ENCODE measurements around the gene CCDC91. TPM values are rescaled to one million over a fixed set of nuclear protein-coding genes. Genes with fewer than 3 reads are reported as not detected.
"Not testable (repeated sequence)": the region's sequence is repeated elsewhere in the genome, so short reads cannot be mapped to it uniquely, and the experiment has no call there.

CCDC91 gene
- total RNA-seq, 2 donors from 2014 or later: 21.4 to 27.4 TPM

GRCh38 chr12:28367326-28367725 lies 177.1 kb downstream of the CCDC91 start:
- Mint-ChIP-seq H3K4me3 (no peak overlapping the region), H3K27ac (no peak overlapping the region), H3K9me3 (peaks cover 32% of the 10 kb centered on the region), H3K4me1 (no peaks in the 10 kb centered on the region), H3K27me3 (no peaks in the 10 kb centered on the region), H3K36me3 (ENCODE audit: low read depth) (peaks cover 80% of the 10 kb centered on the region)
- no peak for ATAC-seq (replicated peaks)

DNA sequence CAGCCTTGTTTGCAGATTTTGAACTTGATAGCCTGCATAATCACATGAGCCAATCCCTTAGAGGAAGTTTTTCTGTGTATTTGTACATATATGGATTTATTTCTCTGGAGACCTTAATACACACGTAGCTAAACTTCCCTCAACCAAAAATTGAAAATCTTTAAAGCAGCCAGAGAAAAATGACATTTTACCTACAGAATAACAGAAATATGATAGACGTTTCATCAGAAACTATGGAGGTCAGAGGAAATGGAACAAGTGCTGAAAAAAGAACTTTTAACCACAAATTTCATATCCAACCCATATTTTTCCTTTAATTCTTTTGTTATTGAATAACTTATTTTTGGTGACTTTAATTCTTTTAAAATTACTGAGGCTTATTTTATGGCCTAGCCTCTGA lies 177.7 kb downstream of the CCDC91 start:
- Mint-ChIP-seq H3K36me3 (ENCODE audit: low read depth) (peaks cover 84% of the 10 kb centered on the region), H3K27me3 (no peaks in the 10 kb centered on the region), H3K27ac (no peak overlapping the region), H3K9me3 (peaks cover 32% of the 10 kb centered on the region), H3K4me1 (no peaks in the 10 kb centered on the region), H3K4me3 (no peak overlapping the region)
- ATAC-seq (replicated peaks): no peak

GRCh38 chr12:28369483-28369882 lies 179.2 kb downstream of the CCDC91 start:
- Mint-ChIP-seq H3K27ac (no peak overlapping the region), H3K4me3 (no peak overlapping the region), H3K36me3 (ENCODE audit: low read depth) (peaks cover 89% of the 10 kb centered on the region), H3K9me3 (peaks cover 32% of the 10 kb centered on the region), H3K4me1 (no peaks in the 10 kb centered on the region), H3K27me3 (no peaks in the 10 kb centered on the region)
- ATAC-seq (replicated peaks): no peak

GRCh38 chr12:28374556-28374955 lies 184.3 kb downstream of the CCDC91 start:
- Mint-ChIP-seq H3K27ac (no peak overlapping the region), H3K27me3 (no peaks in the 10 kb centered on the region), H3K4me3 (no peak overlapping the region), H3K4me1 (no peaks in the 10 kb centered on the region), H3K9me3 (peaks cover 12% of the 10 kb centered on the region), H3K36me3 (ENCODE audit: low read depth) (peaks cover 55% of the 10 kb centered on the region)
- no peak for ATAC-seq (replicated peaks)

DNA sequence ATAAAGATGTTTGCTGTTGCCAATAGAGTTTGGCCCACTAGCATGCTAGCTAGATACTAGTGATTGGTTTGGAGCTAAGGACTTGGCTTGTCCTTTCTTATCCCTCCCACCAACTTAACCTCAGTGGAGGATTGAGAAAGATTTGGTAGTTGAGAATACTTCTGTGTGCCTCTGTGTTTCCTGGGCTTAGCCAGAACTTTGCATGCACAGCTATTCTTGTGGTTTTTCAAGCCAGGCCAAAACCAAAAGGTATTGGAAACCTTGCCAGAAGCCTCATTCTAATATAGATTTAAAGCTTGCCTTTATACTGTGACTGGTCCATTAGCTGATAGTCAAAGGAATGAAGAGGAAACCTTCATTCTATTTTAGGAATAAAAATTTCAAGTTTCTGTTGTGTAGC lies 188.5 kb downstream of the CCDC91 start:
- no peak for ATAC-seq (replicated peaks)
- no peaks in the 10 kb centered on the region for H3K9me3 Mint-ChIP-seq
- peaks cover 17% of the 10 kb centered on the region for H3K36me3 Mint-ChIP-seq (ENCODE audit: low read depth)
- H3K4me3 Mint-ChIP-seq: no peak overlapping the region
- H3K27ac Mint-ChIP-seq: no peak overlapping the region
- no peaks in the 10 kb centered on the region for H3K27me3 Mint-ChIP-seq
- H3K4me1 Mint-ChIP-seq: no peaks in the 10 kb centered on the region

GRCh38 chr12:28379779-28380178 lies 189.5 kb downstream of the CCDC91 start:
- not testable (repeated sequence) for H3K9me3 Mint-ChIP-seq

DNA sequence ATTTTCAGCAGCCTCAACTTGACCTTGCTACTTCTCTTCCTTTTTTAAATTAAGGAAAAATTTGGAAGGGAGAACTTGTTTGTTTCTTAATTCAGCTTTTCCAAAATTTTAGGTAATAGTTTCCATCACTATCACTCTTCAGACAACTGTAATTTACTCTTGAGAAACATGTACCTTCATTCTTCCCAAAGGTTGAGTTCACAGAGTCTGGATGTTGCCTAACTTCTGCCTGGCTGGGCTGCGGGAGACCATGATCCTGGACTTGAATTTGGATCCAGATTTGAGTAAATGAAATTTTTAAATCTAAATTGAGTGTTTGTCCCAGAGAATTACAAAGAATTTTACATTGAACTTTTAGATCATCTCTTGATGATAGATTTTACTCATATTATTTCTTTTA lies 193.1 kb downstream of the CCDC91 start:
- Mint-ChIP-seq H3K36me3 (ENCODE audit: low read depth) (peaks cover 30% of the 10 kb centered on the region), H3K9me3 (no peaks in the 10 kb centered on the region), H3K4me1 (no peaks in the 10 kb centered on the region), H3K27me3 (no peaks in the 10 kb centered on the region), H3K4me3 (no peak overlapping the region), H3K27ac (no peak overlapping the region)
- ATAC-seq (replicated peaks): no peak

More at GRCh38 chr12:28379779-28380178, 189.5 kb downstream of the CCDC91 start:
- not testable (repeated sequence) for H3K4me1 Mint-ChIP-seq; ATAC-seq (replicated peaks); H3K4me3 Mint-ChIP-seq; H3K27me3 Mint-ChIP-seq; H3K27ac Mint-ChIP-seq
- peaks cover 11% of the 10 kb centered on the region for H3K36me3 Mint-ChIP-seq (ENCODE audit: low read depth)

GRCh38 chr12:28388879-28389278 lies 198.6 kb downstream of the CCDC91 start:
- H3K4me1 Mint-ChIP-seq: peaks cover 4% of the 10 kb centered on the region
- no peak overlapping the region for H3K27ac Mint-ChIP-seq
- no peaks in the 10 kb centered on the region for H3K9me3 Mint-ChIP-seq
- no peak for ATAC-seq (replicated peaks)
- no peak overlapping the region for H3K4me3 Mint-ChIP-seq
- H3K27me3 Mint-ChIP-seq: no peaks in the 10 kb centered on the region
- peaks cover 63% of the 10 kb centered on the region for H3K36me3 Mint-ChIP-seq (ENCODE audit: low read depth)

DNA sequence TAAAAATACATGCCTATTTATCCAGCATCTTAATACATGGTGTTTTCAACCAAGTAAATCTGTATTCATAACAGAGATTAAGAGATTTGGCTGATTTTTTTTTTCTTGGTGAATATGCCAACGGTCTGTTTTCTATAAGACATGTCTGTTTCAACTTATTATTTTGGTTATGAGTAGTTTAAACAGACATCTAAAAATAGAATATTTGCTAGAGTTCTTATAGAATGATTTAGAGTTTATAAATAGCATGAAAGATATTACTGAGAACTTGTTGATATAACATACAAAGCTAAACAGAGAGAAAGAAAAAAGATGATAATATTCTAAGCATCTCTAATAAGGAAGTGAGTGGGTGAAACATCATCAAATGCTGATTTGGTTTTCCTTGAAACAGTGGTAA lies 199.9 kb downstream of the CCDC91 start:
- H3K27me3 Mint-ChIP-seq: no peaks in the 10 kb centered on the region
- ATAC-seq (replicated peaks): no peak

GRCh38 chr12:28390761-28391385 lies 200.6 kb downstream of the CCDC91 start:
- Mint-ChIP-seq H3K9me3 (no peaks in the 10 kb centered on the region), H3K27me3 (no peaks in the 10 kb centered on the region), H3K36me3 (ENCODE audit: low read depth) (peaks cover 76% of the 10 kb centered on the region), H3K4me3 (no peak overlapping the region), H3K27ac (no peak overlapping the region), H3K4me1 (peaks cover 4% of the 10 kb centered on the region)
- no peak for ATAC-seq (replicated peaks)

More for the DNA sequence above, 199.9 kb downstream of the CCDC91 start:
- H3K9me3 Mint-ChIP-seq: no peaks in the 10 kb centered on the region
- H3K27ac Mint-ChIP-seq: no peak overlapping the region
- peaks cover 76% of the 10 kb centered on the region for H3K36me3 Mint-ChIP-seq (ENCODE audit: low read depth)
- peaks cover 4% of the 10 kb centered on the region for H3K4me1 Mint-ChIP-seq
- no peak overlapping the region for H3K4me3 Mint-ChIP-seq

GRCh38 chr12:28409892-28410291 lies 219.6 kb downstream of the CCDC91 start:
- ATAC-seq (replicated peaks): no peak
- H3K27ac Mint-ChIP-seq: no peak overlapping the region
- no peak overlapping the region for H3K4me3 Mint-ChIP-seq
- H3K4me1 Mint-ChIP-seq: no peaks in the 10 kb centered on the region
- peaks cover 52% of the 10 kb centered on the region for H3K36me3 Mint-ChIP-seq (ENCODE audit: low read depth)
- no peaks in the 10 kb centered on the region for H3K27me3 Mint-ChIP-seq
- H3K9me3 Mint-ChIP-seq: no peaks in the 10 kb centered on the region

DNA sequence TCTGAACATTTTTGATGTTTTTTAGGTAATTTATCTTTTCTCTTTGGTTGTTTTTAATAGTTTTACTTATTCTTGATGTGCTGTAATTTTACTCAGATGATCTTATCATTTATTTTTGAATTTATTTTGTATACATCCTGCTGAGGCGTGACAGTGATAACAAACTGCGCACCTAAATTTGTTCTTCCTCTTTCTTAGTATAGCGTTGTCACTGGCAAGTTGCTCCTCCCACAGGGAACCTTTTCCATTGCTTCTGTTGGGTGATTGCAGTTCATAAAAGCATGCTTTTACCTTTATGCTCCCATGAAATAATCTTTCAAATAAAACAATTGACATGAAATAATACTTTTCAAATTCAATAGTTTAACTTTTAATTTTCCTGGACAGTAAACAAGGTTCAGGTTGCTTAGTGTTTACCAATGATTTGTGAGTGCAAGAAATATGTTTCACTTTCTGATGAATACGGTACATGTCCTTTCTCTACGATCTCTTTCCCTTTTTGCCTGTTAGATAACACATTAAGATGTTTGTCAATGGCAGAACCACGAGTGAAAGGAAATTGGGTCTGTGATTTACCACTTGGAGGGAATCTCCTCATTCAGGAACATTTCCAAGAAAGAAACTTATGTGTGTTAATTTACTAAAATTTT lies 223.3 kb downstream of the CCDC91 start:
- no peak overlapping the region for H3K4me3 Mint-ChIP-seq
- no peaks in the 10 kb centered on the region for H3K27me3 Mint-ChIP-seq
- H3K27ac Mint-ChIP-seq: peak overlapping the region; percentile 26
- H3K36me3 Mint-ChIP-seq (ENCODE audit: low read depth): peaks cover 31% of the 10 kb centered on the region
- H3K4me1 Mint-ChIP-seq: no peaks in the 10 kb centered on the region
- no peaks in the 10 kb centered on the region for H3K9me3 Mint-ChIP-seq
- no peak for ATAC-seq (replicated peaks)

DNA sequence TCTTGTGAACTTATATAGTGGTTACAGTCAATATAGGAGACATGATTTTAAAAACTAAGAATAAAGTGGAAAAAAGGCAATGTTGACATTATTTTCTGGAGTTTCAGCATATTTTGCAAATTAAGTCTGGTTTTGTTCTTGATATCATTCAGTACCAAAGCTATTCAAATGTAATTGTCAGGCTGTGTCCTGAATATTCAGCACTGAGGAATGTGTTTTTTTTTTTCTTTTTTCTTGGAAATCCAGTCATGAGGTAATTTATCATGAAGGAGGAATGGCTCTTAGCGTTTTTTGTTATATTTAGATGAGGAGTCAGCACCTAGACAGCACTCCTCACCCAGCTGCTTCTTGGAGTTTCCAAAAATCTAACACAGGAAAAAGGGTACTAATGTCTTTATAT lies 225.5 kb downstream of the CCDC91 start:
- H3K9me3 Mint-ChIP-seq: no peaks in the 10 kb centered on the region
- H3K4me1 Mint-ChIP-seq: no peaks in the 10 kb centered on the region
- H3K4me3 Mint-ChIP-seq: no peak overlapping the region
- H3K27me3 Mint-ChIP-seq: no peaks in the 10 kb centered on the region
- ATAC-seq (replicated peaks): no peak
- H3K27ac Mint-ChIP-seq: no peak overlapping the region
- H3K36me3 Mint-ChIP-seq (ENCODE audit: low read depth): peaks cover 36% of the 10 kb centered on the region

DNA sequence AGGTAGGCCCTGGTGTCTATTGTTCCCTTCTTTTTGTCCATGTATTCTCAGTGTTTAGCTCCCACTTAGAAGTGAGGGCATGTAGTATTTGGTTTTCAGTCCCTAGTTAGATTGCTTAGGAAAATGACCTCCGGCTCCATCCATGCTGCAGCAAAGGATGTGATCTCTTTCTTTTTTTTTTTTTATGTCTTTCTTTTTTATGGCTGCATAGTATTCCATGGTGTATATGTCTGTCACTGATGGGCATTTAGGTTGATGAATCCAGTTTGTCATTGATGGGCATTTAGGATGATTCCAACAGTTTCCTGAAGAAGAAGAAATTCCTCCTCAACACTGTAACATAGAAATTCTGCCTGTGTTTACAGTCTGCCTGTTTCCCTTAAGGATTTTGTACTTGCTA lies 231.1 kb downstream of the CCDC91 start:
- Mint-ChIP-seq H3K4me1 (no peaks in the 10 kb centered on the region), H3K36me3 (ENCODE audit: low read depth) (peaks cover 18% of the 10 kb centered on the region), H3K4me3 (no peak overlapping the region), H3K27me3 (no peaks in the 10 kb centered on the region), H3K9me3 (peaks cover 6% of the 10 kb centered on the region), H3K27ac (no peak overlapping the region)
- no peak for ATAC-seq (replicated peaks)

DNA sequence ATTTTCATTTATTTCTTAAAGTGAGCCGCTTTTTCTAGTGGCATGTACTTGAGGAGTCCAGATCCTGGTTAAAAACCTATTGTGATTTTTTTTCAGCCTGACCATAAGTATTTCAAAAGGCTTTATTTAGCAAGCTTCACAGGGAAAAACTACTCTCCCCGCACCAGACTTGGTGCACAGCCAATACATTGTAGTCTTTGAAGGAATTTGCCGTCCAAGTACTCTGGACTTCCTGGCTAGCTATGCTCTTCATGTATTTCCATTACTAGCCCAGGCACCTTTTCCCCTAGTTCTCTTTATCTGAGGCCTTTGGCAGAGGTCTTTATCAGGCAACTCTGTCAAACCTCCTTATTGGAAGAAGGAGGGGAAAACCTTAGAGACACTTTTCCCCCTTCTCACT lies 234.7 kb downstream of the CCDC91 start:
- H3K4me3 Mint-ChIP-seq: no peak overlapping the region
- no peaks in the 10 kb centered on the region for H3K27me3 Mint-ChIP-seq
- no peak for ATAC-seq (replicated peaks)
- H3K27ac Mint-ChIP-seq: no peak overlapping the region
- H3K9me3 Mint-ChIP-seq: peaks cover 6% of the 10 kb centered on the region
- H3K36me3 Mint-ChIP-seq (ENCODE audit: low read depth): peaks cover 17% of the 10 kb centered on the region
- peaks cover 3% of the 10 kb centered on the region for H3K4me1 Mint-ChIP-seq
